Endothelial cell (in vitro differentiated cells): ENCODE results near the gene SOX13. TPM values are rescaled to one million over a fixed set of nuclear protein-coding genes. Genes with fewer than 3 reads are reported as not detected.
A peak's percentile ranks its signal among the peaks of the same experiment; 100 is the strongest.

Experiments used
- DNase-seq: peaks from one replicate; pipeline ENCODE4 v3.0.0; 2021; ENCODE audit warnings: low spot score
- H3K27ac Mint-ChIP-seq: one replicate; pipeline ENCODE4 v1.8.0; 2021; ENCODE audit warnings: mixed read lengths, inconsistent platforms; ENCODE audit not compliant: unreplicated experiment
- H3K27me3 Mint-ChIP-seq: one replicate; pipeline ENCODE4 v1.8.0; 2021; ENCODE audit warnings: mild to moderate bottlenecking, moderate library complexity, mixed read lengths, inconsistent platforms; ENCODE audit not compliant: unreplicated experiment
- H3K36me3 Mint-ChIP-seq: one replicate; pipeline ENCODE4 v1.8.0; 2021; ENCODE audit warnings: mild to moderate bottlenecking, low read depth, mixed read lengths, inconsistent platforms; ENCODE audit not compliant: unreplicated experiment
- H3K4me1 Mint-ChIP-seq: one replicate; pipeline ENCODE4 v1.8.0; 2021; ENCODE audit warnings: mild to moderate bottlenecking, mixed read lengths, inconsistent platforms; ENCODE audit not compliant: unreplicated experiment
- H3K4me3 Mint-ChIP-seq: one replicate; pipeline ENCODE4 v1.8.0; 2021; ENCODE audit warnings: mild to moderate bottlenecking, mixed read lengths, inconsistent platforms; ENCODE audit not compliant: unreplicated experiment
- H3K9me3 Mint-ChIP-seq: one replicate; pipeline ENCODE4 v1.8.0; 2021; ENCODE audit warnings: mixed read lengths, inconsistent platforms; ENCODE audit not compliant: unreplicated experiment
- total RNA-seq: library from RNA; stranded (reverse); fragmentation: NEBNext Ultra II Directional; extraction: Animal tissue kit (Norgen Biotek cat#: 25700); gene quantifications from one replicate; pipeline ENCODE4 v1.2.1, GENCODE V29; 2021; ENCODE audit not compliant: unreplicated experiment
- TF ChIP-seq, protein P1 (sequence below): fragments of 200-600 bp; sonication (generic); IDR thresholded peaks from one replicate; pipeline ENCODE4 v1.5.0; 2021; ENCODE audit warnings: antibody characterized with exemption; ENCODE audit not compliant: unreplicated experiment

Gene SOX13
- total RNA-seq, 1 donor from 2014 or later = 107 TPM

DNA sequence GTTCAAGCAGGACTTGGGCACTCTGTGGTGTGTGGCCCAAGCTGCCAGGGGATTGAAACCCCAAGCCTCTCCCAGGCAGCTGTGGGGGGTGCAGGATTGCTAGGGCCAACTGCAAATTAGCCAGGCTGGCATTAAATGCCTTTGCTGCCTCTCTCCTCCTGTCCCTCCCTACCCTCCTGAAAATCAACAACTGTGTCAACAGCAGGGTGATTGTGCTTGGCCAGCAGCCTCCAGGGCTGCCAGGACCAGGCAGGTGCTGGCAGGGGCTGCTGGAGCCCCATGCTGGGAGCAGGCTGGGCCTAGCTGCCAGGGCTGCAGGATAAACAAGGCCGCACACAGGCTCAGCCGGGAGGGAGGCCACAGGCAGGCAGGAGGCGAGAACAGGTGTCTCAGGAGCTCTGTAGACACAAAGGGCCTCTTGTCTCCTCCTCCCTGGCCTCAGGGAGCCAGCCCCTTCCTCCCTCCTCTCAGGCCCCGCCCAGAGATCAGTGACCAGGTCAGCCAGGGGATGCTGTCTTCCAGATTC lies 11.4 kb downstream of the SOX13 start:
- peaks cover 5% of the 10 kb centered on the region for H3K27me3 Mint-ChIP-seq
- no peak overlapping the region for H3K4me3 Mint-ChIP-seq
- H3K9me3 Mint-ChIP-seq = no peaks in the 10 kb centered on the region
- DNase-seq = no peak
- peaks cover 9% of the 10 kb centered on the region for H3K36me3 Mint-ChIP-seq
- no peak overlapping the region for H3K27ac Mint-ChIP-seq
- H3K4me1 Mint-ChIP-seq = peaks cover 45% of the 10 kb centered on the region
- TF ChIP-seq, protein P1, sequence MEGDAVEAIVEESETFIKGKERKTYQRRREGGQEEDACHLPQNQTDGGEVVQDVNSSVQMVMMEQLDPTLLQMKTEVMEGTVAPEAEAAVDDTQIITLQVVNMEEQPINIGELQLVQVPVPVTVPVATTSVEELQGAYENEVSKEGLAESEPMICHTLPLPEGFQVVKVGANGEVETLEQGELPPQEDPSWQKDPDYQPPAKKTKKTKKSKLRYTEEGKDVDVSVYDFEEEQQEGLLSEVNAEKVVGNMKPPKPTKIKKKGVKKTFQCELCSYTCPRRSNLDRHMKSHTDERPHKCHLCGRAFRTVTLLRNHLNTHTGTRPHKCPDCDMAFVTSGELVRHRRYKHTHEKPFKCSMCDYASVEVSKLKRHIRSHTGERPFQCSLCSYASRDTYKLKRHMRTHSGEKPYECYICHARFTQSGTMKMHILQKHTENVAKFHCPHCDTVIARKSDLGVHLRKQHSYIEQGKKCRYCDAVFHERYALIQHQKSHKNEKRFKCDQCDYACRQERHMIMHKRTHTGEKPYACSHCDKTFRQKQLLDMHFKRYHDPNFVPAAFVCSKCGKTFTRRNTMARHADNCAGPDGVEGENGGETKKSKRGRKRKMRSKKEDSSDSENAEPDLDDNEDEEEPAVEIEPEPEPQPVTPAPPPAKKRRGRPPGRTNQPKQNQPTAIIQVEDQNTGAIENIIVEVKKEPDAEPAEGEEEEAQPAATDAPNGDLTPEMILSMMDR = no peak

DNA sequence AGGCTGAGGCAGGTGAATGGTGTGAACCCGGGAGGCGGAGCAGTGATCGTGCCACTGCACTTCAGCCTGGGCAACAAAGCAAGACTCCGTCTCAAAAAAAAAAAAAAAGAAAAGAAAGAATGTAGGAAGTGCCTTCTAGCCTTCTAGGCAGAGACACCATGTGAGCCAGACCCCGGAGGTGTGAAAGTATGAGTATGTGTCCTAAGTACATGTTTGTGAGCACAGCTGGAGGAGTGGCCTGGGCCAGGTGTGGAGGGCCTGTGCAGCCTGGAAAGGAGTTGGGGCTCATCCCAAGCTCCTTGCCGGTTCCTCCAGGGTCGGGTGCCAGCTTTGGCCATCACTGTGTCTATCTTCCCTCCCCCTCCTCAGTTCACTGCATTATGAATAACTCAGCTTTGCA lies 13.0 kb downstream of the SOX13 start:
- Mint-ChIP-seq H3K4me3 (no peak overlapping the region), H3K27me3 (peaks cover 5% of the 10 kb centered on the region), H3K36me3 (peaks cover 9% of the 10 kb centered on the region), H3K9me3 (no peaks in the 10 kb centered on the region), H3K27ac (no peak overlapping the region), H3K4me1 (peaks cover 43% of the 10 kb centered on the region)
- TF ChIP-seq, protein P1 = no peak
- DNase-seq = no peak

DNA sequence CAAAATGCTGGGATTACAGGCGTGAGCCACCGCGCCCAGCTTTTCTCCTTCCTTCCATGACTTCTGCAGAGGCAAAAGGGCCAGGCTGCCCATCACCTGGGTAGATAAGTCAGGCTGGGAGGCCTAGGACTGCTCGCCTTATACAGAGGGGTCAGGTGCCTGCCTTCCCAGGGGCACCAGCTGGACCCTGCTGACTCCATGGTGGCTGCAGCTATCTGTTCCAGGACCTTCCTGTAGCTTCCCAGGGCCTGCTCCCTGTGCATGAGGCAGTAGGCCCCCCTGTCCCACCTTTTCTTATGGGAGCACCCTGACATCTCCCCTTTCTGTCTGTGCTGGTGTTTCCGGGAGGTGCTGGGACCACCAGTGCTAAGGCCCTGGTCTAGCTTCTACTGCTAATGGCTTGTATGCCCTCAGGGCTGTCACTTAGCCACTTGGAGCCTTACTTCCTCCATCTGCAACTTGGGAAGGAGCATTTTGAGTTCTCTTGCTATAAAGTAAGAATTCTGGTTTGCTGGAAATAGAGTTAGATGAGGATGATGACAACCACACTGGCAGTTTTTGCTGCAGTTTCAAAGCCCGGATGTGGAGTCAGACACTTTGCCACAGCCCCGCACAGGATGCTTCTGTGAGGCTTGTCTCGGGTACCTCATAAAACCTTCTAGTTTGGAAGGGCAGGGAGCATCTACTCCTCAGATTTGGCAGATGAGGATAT lies 14.4 kb downstream of the SOX13 start:
- Mint-ChIP-seq H3K4me1 (peaks cover 45% of the 10 kb centered on the region), H3K27me3 (peaks cover 2% of the 10 kb centered on the region), H3K36me3 (peaks cover 9% of the 10 kb centered on the region), H3K4me3 (no peak overlapping the region), H3K9me3 (no peaks in the 10 kb centered on the region), H3K27ac (no peak overlapping the region)
- TF ChIP-seq, protein P1 = no peak
- no peak for DNase-seq

DNA sequence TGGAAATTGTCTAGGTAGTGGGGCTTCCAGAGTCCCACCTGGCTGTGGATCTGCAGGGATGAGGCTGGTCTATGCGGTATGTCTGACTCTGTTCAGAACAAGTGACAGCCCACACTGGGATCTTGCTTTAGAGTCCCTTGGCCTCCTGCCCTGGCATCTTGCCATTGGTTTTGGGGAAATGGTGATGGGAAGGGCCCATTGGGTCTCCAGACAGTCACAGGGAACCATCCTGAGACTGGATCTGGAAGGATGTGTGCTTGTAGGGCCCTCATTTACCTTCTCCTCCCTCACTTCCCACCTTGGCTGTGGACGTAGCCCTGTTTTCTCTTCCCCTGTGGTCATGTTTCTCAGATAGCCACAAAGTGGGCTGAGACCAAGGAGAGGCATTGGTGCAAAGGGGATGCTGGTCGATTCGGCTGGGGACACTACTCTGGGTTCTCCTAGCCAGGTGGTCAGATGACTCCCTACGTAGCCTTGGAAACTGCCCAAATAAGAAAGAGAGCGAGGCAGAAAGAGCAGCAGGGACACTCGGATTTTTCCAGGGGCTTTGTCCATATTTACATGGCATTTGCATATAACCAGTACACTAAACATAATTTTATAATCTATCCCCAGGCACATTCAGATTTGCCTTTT lies 15.1 kb downstream of the SOX13 start:
- Mint-ChIP-seq H3K36me3 (peaks cover 8% of the 10 kb centered on the region), H3K27ac (no peak overlapping the region), H3K4me3 (no peak overlapping the region), H3K4me1 (peaks cover 42% of the 10 kb centered on the region), H3K9me3 (no peaks in the 10 kb centered on the region), H3K27me3 (peaks cover 2% of the 10 kb centered on the region)
- DNase-seq = no peak
- TF ChIP-seq, protein P1 = no peak

DNA sequence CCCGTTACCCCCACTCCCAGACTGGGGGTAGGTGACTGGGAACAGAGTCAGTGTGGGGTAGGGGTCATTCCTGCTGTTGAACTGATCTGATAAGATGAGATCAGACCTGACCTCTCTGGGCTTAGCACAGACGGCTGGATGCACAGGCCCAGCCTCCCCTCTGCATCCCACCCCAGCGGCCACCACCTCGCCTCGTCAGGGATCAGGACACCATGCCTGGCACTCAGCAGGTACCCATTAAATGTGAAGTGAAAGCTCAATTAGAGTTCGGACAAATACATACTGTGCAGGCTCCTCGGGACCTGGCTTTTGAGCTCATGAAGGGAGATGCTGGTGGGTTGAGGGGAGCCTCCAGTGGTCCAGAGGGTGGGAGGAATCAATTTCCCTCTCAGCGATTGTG lies 15.7 kb downstream of the SOX13 start:
- DNase-seq = no peak
- peaks cover 38% of the 10 kb centered on the region for H3K4me1 Mint-ChIP-seq
- TF ChIP-seq, protein P1 = no peak
- peak overlapping the region; percentile 24 for H3K27ac Mint-ChIP-seq
- peak overlapping the region; percentile 1 for H3K4me3 Mint-ChIP-seq
- no peaks in the 10 kb centered on the region for H3K9me3 Mint-ChIP-seq
- H3K27me3 Mint-ChIP-seq = peaks cover 2% of the 10 kb centered on the region
- peaks cover 2% of the 10 kb centered on the region for H3K36me3 Mint-ChIP-seq
